ENCODE data around the gene IDH2.

- TF ChIP-seq POLR2AphosphoS5 (IDR thresholded peaks at IDR 0.05; ENCODE audit: low read depth, low read length) (no peak), TAF1 (IDR thresholded peaks at IDR 0.05; ENCODE audit: borderline replicate concordance, insufficient read depth, low read length) (no peak)
Measured at GRCh38 chr15:90039996-90040395, 62.3 kb downstream of the IDH2 start.

All from PFSK-1 (cell line).